Measurements from ENCODE around the gene TEX11.
"Not testable (repeated sequence)": the region's sequence is repeated elsewhere in the genome, so short reads cannot be mapped to it uniquely, and the experiment has no call there.

TEX11 gene

GRCh38 chrX:70621743-70622142, 286.8 kb downstream of the TEX11 start:
- no peak for DNase-seq (ENCODE audit: extremely low read depth, low read depth)
- TF ChIP-seq CTCF (IDR thresholded peaks at IDR 0.05; ENCODE audit: low read depth, low read length), result no peak

GRCh38 chrX:70618467-70618866, 290.0 kb downstream of the TEX11 start:
- DNase-seq (ENCODE audit: extremely low read depth, low read depth), result no peak
- no peak for TF ChIP-seq CTCF (IDR thresholded peaks at IDR 0.05; ENCODE audit: low read depth, low read length)

DNA sequence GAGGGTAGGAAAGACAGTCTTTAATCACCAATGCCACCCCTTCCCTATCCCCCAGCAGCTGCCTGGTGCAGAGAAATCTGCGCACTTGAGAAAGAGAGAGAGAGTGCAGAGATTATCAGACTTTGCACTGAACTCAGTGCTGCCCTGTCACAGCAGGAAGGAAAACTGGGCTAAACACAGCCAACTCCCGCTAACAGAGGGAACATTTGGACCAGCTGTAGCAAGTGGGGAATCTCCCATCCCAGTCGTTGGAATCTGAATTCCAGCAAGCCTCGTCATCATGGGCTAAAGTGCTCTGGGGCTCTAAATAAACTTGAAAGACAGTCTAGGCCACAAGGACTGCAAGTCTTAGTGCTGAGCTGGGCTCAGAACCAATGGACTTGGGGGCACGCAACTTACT, 295.2 kb downstream of the TEX11 start:
- no peak for TF ChIP-seq CTCF (IDR thresholded peaks at IDR 0.05; ENCODE audit: low read depth, low read length)
- DNase-seq (ENCODE audit: extremely low read depth, low read depth), result no peak

GRCh38 chrX:70605352-70605751, 303.2 kb downstream of the TEX11 start:
- DNase-seq (ENCODE audit: extremely low read depth, low read depth), result no peak
- TF ChIP-seq CTCF (IDR thresholded peaks at IDR 0.05; ENCODE audit: low read depth, low read length), result no peak

DNA sequence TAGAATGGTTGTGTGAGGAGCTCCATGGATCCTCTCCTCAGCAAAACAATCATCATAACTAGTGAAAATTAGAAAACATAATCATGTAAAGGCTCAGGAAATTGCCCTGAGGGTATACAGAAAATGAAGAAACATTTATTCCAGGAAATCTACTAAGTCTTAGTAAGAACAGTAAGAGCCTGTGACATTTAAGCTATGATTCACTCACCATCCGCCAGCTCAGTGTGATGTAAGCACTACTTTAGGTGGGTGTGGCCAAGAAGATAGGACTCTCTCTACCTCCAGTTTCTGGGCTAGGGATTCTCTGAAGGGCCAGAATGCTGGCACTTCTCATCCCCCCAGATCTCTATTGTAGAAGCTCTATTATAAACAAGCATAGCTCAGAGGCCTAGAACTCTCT, 316.4 kb downstream of the TEX11 start:
- no peak for TF ChIP-seq CTCF (IDR thresholded peaks at IDR 0.05; ENCODE audit: low read depth, low read length)
- DNase-seq (ENCODE audit: extremely low read depth, low read depth), result peak; percentile 43

GRCh38 chrX:70587158-70587557, 321.4 kb downstream of the TEX11 start:
- DNase-seq (ENCODE audit: extremely low read depth, low read depth), result not testable (repeated sequence)

GRCh38 chrX:70577442-70577841, 331.1 kb downstream of the TEX11 start:
- DNase-seq (ENCODE audit: extremely low read depth, low read depth), result no peak
- no peak for TF ChIP-seq CTCF (IDR thresholded peaks at IDR 0.05; ENCODE audit: low read depth, low read length)

DNA sequence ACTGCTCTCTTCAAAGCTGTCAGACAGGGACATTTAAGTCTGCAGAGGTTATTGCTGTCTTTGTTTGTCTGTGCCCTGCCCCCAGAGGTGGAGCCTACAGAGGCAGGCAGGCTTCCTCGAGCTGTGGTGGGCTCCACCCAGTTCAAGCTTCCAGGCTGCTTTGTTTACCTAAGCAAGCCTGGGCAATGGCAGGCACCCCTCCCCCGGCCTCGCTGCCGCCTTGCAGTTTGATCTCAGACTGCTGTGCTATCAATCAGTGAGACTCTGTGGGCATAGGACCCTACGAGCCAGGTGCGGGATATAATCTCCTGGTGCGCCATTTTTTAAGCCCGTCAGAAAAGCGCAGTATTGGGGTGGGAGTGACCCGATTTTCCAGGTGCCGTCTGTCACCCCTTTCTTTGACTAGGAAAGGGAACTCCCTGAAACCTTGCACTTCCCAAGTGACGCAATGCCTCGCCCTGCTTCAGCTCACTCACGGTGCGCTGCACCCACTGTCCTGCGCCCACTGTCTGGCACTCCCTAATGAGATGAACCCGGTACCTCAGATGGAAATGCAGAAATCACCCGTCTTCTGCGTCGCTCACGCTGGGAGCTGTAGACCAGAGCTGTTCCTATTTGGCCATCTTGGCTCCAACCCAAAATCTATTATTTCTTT, 338.5 kb downstream of the TEX11 start:
- DNase-seq (ENCODE audit: extremely low read depth, low read depth), result not testable (repeated sequence)
